Measurements from ENCODE around the gene CGNL1.

CGNL1 gene

GRCh38 chr15:57334257-57334656 is 42.0 kb upstream of the CGNL1 start:
- 80 to 87% methylated on average over 12 of the region's 12 CpGs for WGBS, 2 experiments
- no peak overlapping the region for H3K4me3 ChIP-seq (ENCODE audit: insufficient read depth, low read depth, low read length)
- no peaks in the 10 kb centered on the region for H3K4me1 ChIP-seq (ENCODE audit: control insufficient read depth, insufficient read depth, low read length)
- no peaks in the 10 kb centered on the region for H3K9me3 ChIP-seq (ENCODE audit: control insufficient read depth, low read length)
- no peaks in the 10 kb centered on the region for H3K36me3 ChIP-seq (ENCODE audit: control insufficient read depth, insufficient read depth, low read length)
- no peak overlapping the region for H3K27ac ChIP-seq (ENCODE audit: insufficient read depth, low read depth, low read length, poor library complexity, severe bottlenecking)
- no peaks in the 10 kb centered on the region for H3K27me3 ChIP-seq (ENCODE audit: control insufficient read depth, insufficient read depth, low read length, poor library complexity, severe bottlenecking)

GRCh38 chr15:57335293-57335715 is 41.0 kb upstream of the CGNL1 start:
- Histone ChIP-seq H3K9me3 (ENCODE audit: control insufficient read depth, low read length) (no peaks in the 10 kb centered on the region), H3K36me3 (ENCODE audit: control insufficient read depth, insufficient read depth, low read length) (no peaks in the 10 kb centered on the region), H3K27me3 (ENCODE audit: control insufficient read depth, insufficient read depth, low read length, poor library complexity, severe bottlenecking) (no peaks in the 10 kb centered on the region), H3K4me1 (ENCODE audit: control insufficient read depth, insufficient read depth, low read length) (no peaks in the 10 kb centered on the region), H3K4me3 (ENCODE audit: insufficient read depth, low read depth, low read length) (no peak overlapping the region), H3K27ac (ENCODE audit: insufficient read depth, low read depth, low read length, poor library complexity, severe bottlenecking) (no peak overlapping the region)
- 91 to 93% methylated on average over 6 of the region's 6 CpGs for WGBS, 2 experiments

DNA sequence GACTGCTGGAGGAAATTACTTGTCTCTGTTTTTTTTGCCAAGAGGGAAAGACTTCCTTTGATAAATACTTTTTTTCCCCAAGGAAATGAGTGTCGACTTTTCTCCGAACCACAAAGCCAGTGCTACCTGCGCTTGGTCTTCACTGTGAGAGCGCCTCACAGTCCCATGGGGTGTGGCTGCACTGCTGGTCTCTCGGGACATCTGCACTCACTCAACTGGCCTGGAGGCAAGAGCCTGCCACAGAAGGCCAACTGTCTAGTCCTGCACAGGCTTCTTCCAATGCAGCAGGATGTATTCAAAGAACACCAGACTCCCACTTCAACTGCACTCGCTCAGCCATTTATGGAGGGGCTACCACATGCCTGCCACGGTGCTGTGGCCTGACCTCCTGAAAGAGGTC is 40.6 kb upstream of the CGNL1 start:
- no peak overlapping the region for H3K27ac ChIP-seq (ENCODE audit: insufficient read depth, low read depth, low read length, poor library complexity, severe bottlenecking)
- 86 to 90% methylated on average over 7 of the region's 7 CpGs for whole genome bisulfite sequencing, 2 experiments
- H3K9me3 ChIP-seq (ENCODE audit: control insufficient read depth, low read length): no peaks in the 10 kb centered on the region
- no peaks in the 10 kb centered on the region for H3K4me1 ChIP-seq (ENCODE audit: control insufficient read depth, insufficient read depth, low read length)
- H3K27me3 ChIP-seq (ENCODE audit: control insufficient read depth, insufficient read depth, low read length, poor library complexity, severe bottlenecking): no peaks in the 10 kb centered on the region
- no peaks in the 10 kb centered on the region for H3K36me3 ChIP-seq (ENCODE audit: control insufficient read depth, insufficient read depth, low read length)
- no peak overlapping the region for H3K4me3 ChIP-seq (ENCODE audit: insufficient read depth, low read depth, low read length)

DNA sequence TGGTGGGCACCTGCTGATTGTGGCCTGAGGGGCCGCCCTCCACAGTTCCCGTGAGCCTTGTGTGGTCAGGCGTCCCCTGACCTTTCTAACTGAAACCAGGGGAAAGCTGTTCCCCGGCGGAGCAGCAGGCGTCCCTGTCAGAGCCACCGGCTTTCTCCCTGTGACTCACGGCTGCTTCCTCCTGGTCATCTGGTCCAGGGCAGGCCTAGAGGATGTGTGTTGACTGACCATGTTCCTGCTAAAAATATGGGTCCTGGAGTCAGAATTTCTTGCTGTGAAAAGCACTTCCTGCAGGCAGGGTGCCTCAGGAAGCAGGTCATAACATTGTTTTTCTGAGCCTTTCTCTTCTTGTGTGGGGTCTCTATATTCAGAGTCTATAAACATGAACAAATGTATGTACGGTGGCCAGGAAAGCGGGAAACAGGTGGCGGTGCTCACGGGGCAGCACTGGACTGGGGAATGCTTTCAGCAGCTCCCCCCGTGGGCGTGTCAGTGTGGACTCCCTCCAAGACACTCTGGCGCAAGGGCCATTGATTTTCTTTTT is 38.4 kb upstream of the CGNL1 start:
- H3K4me1 ChIP-seq (ENCODE audit: control insufficient read depth, insufficient read depth, low read length): no peaks in the 10 kb centered on the region
- H3K27ac ChIP-seq (ENCODE audit: insufficient read depth, low read depth, low read length, poor library complexity, severe bottlenecking): no peak overlapping the region
- H3K4me3 ChIP-seq (ENCODE audit: insufficient read depth, low read depth, low read length): no peak overlapping the region
- H3K36me3 ChIP-seq (ENCODE audit: control insufficient read depth, insufficient read depth, low read length): no peaks in the 10 kb centered on the region
- H3K9me3 ChIP-seq (ENCODE audit: control insufficient read depth, low read length): no peaks in the 10 kb centered on the region
- WGBS, 2 experiments: 86 to 87% methylated on average over 15 of the region's 15 CpGs
- no peaks in the 10 kb centered on the region for H3K27me3 ChIP-seq (ENCODE audit: control insufficient read depth, insufficient read depth, low read length, poor library complexity, severe bottlenecking)

GRCh38 chr15:57339321-57339720 is 37.0 kb upstream of the CGNL1 start:
- 91 to 93% methylated on average over 5 of the region's 5 CpGs for WGBS, 2 experiments
- Histone ChIP-seq H3K27me3 (ENCODE audit: control insufficient read depth, insufficient read depth, low read length, poor library complexity, severe bottlenecking) (no peaks in the 10 kb centered on the region), H3K36me3 (ENCODE audit: control insufficient read depth, insufficient read depth, low read length) (no peaks in the 10 kb centered on the region), H3K4me3 (ENCODE audit: insufficient read depth, low read depth, low read length) (no peak overlapping the region), H3K4me1 (ENCODE audit: control insufficient read depth, insufficient read depth, low read length) (peaks cover 4% of the 10 kb centered on the region), H3K9me3 (ENCODE audit: control insufficient read depth, low read length) (no peaks in the 10 kb centered on the region), H3K27ac (ENCODE audit: insufficient read depth, low read depth, low read length, poor library complexity, severe bottlenecking) (no peak overlapping the region)

DNA sequence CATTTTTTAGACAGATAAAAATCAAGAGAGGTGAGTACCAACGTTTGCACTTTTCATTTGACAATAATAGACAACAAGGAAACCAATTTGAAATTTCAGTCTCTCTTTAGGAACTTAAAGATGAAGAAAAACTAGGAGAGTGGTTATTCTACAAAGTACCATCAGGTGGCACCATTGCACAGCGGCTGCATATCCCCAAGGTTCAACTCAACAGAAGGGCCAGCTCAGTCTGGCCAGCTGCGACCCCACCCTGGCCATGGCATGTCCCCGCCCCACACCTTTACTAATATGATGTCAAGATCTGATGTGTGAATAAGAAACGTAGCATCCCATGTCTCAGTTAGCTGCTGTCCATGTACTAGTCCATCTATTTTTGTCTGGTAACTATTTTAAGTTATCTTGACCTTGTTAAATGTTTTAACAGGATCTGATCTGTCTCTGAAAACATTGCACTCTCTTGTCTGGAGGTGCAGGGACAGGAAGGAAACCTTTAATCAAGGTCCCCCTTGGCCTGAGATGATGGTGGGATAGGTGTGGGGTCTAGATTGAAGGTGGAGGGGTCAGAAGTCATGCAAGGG is 35.5 kb upstream of the CGNL1 start:
- Histone ChIP-seq H3K27ac (ENCODE audit: insufficient read depth, low read depth, low read length, poor library complexity, severe bottlenecking) (no peak overlapping the region), H3K27me3 (ENCODE audit: control insufficient read depth, insufficient read depth, low read length, poor library complexity, severe bottlenecking) (no peaks in the 10 kb centered on the region), H3K36me3 (ENCODE audit: control insufficient read depth, insufficient read depth, low read length) (no peaks in the 10 kb centered on the region), H3K9me3 (ENCODE audit: control insufficient read depth, low read length) (no peaks in the 10 kb centered on the region), H3K4me3 (ENCODE audit: insufficient read depth, low read depth, low read length) (no peak overlapping the region), H3K4me1 (ENCODE audit: control insufficient read depth, insufficient read depth, low read length) (peaks cover 4% of the 10 kb centered on the region)
- 3 to 22% methylated on average over 4 to 5 of the region's 5 CpGs for WGBS, 2 experiments

- Histone ChIP-seq H3K9me3 (ENCODE audit: control insufficient read depth, low read length) (no peaks in the 10 kb centered on the region), H3K27me3 (ENCODE audit: control insufficient read depth, insufficient read depth, low read length, poor library complexity, severe bottlenecking) (no peaks in the 10 kb centered on the region), H3K4me3 (ENCODE audit: insufficient read depth, low read depth, low read length) (no peak overlapping the region), H3K36me3 (ENCODE audit: control insufficient read depth, insufficient read depth, low read length) (no peaks in the 10 kb centered on the region), H3K27ac (ENCODE audit: insufficient read depth, low read depth, low read length, poor library complexity, severe bottlenecking) (no peak overlapping the region), H3K4me1 (ENCODE audit: control insufficient read depth, insufficient read depth, low read length) (peaks cover 4% of the 10 kb centered on the region)
- 83 to 84% methylated on average over 7 of the region's 7 CpGs for WGBS, 2 experiments
These were observed 33.3 kb upstream of the CGNL1 start for GRCh38 chr15:57343048-57343447.

DNA sequence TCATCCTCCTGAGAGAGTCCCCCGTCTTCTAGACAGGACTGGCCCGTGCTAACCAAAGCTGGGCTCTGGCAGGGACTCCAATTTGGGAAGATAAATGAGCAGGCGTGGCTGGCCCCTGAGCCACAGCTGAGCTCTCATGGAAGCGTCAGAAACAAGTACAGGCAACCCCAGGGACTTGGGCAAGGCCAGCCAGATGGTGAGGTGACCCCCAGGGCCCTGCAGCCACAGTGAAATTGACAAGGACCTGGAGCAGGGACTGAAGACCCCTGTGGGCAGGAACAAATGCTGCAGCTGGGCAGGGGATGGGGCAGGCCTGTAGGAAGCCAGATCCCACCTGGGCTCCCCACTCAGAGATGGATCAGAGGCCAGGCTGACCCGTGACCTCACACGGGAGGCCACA is 32.8 kb upstream of the CGNL1 start:
- Histone ChIP-seq H3K4me3 (ENCODE audit: insufficient read depth, low read depth, low read length) (no peak overlapping the region), H3K9me3 (ENCODE audit: control insufficient read depth, low read length) (no peaks in the 10 kb centered on the region), H3K4me1 (ENCODE audit: control insufficient read depth, insufficient read depth, low read length) (peaks cover 4% of the 10 kb centered on the region), H3K27me3 (ENCODE audit: control insufficient read depth, insufficient read depth, low read length, poor library complexity, severe bottlenecking) (no peaks in the 10 kb centered on the region), H3K27ac (ENCODE audit: insufficient read depth, low read depth, low read length, poor library complexity, severe bottlenecking) (no peak overlapping the region), H3K36me3 (ENCODE audit: control insufficient read depth, insufficient read depth, low read length) (no peaks in the 10 kb centered on the region)
- WGBS, 2 experiments: 55 to 60% methylated on average over 6 of the region's 6 CpGs

DNA sequence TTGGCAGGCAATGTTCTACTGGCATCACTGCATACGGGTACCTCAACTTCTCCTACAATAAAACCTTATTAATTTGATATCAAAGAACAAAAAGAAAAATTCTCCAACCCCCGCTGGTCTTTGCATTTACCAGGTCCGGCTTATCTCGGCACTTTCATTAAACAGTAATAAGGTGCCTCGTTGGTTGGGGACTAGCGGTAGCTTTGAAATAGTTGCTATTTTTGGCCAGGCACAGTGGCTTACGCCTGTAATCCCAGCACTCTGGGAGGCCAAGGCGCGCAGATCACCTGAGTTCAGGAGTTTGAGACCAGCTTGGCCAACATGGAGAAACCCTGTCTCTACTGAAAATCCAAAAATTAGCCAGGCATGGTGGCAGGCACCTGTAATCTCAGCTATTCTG is 32.0 kb upstream of the CGNL1 start:
- H3K4me1 ChIP-seq (ENCODE audit: control insufficient read depth, insufficient read depth, low read length): peaks cover 4% of the 10 kb centered on the region
- 94 to 95% methylated on average over 9 of the region's 9 CpGs for WGBS, 2 experiments
- H3K4me3 ChIP-seq (ENCODE audit: insufficient read depth, low read depth, low read length): no peak overlapping the region
- no peak overlapping the region for H3K27ac ChIP-seq (ENCODE audit: insufficient read depth, low read depth, low read length, poor library complexity, severe bottlenecking)
- no peaks in the 10 kb centered on the region for H3K9me3 ChIP-seq (ENCODE audit: control insufficient read depth, low read length)
- H3K36me3 ChIP-seq (ENCODE audit: control insufficient read depth, insufficient read depth, low read length): no peaks in the 10 kb centered on the region
- H3K27me3 ChIP-seq (ENCODE audit: control insufficient read depth, insufficient read depth, low read length, poor library complexity, severe bottlenecking): no peaks in the 10 kb centered on the region

DNA sequence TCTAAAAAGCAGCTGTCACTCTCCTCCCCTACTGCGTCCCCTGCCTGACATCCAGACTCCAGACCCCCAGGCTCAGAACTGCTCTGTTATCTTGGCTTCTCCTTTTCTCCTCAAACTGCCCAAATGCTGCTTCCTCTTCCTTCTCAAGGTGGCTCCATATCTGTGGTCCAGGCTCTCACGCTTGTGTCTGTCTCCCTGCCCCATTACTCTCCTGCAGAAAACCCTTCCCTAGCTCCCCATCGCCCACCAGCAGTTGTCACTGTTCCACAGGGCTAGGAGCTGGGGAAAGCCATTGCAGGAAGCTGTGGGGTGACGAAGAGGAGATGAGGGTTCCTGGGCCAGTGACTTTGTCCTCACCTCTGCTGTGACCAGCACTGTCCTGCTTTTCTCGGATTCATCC is 30.7 kb upstream of the CGNL1 start:
- Histone ChIP-seq H3K4me3 (ENCODE audit: insufficient read depth, low read depth, low read length) (no peak overlapping the region), H3K9me3 (ENCODE audit: control insufficient read depth, low read length) (no peaks in the 10 kb centered on the region), H3K27me3 (ENCODE audit: control insufficient read depth, insufficient read depth, low read length, poor library complexity, severe bottlenecking) (no peaks in the 10 kb centered on the region), H3K27ac (ENCODE audit: insufficient read depth, low read depth, low read length, poor library complexity, severe bottlenecking) (no peak overlapping the region), H3K36me3 (ENCODE audit: control insufficient read depth, insufficient read depth, low read length) (no peaks in the 10 kb centered on the region), H3K4me1 (ENCODE audit: control insufficient read depth, insufficient read depth, low read length) (peaks cover 4% of the 10 kb centered on the region)
- WGBS, 2 experiments: 73 to 82% methylated on average over 5 of the region's 5 CpGs

GRCh38 chr15:57348081-57348480 is 28.2 kb upstream of the CGNL1 start:
- Histone ChIP-seq H3K27ac (ENCODE audit: insufficient read depth, low read depth, low read length, poor library complexity, severe bottlenecking) (no peak overlapping the region), H3K4me3 (ENCODE audit: insufficient read depth, low read depth, low read length) (no peak overlapping the region), H3K9me3 (ENCODE audit: control insufficient read depth, low read length) (no peaks in the 10 kb centered on the region), H3K4me1 (ENCODE audit: control insufficient read depth, insufficient read depth, low read length) (peaks cover 4% of the 10 kb centered on the region), H3K27me3 (ENCODE audit: control insufficient read depth, insufficient read depth, low read length, poor library complexity, severe bottlenecking) (no peaks in the 10 kb centered on the region), H3K36me3 (ENCODE audit: control insufficient read depth, insufficient read depth, low read length) (no peaks in the 10 kb centered on the region)
- 93% methylated on average over 1 of the region's 1 CpG for WGBS, 2 experiments

Data from ectodermal cell (in vitro differentiated cells).